Sigmoid colon (tissue), 3 donors: ENCODE results near the gene SDHA.
"Not testable (repeated sequence)": the region's sequence is repeated elsewhere in the genome, so short reads cannot be mapped to it uniquely, and the experiment has no call there.

Experiments used
- CTCF ChIP-seq, 4 experiments: fragments of 450-650 bp in 3 of 4; fragments of 200-600 bp in 1 of 4; IDR thresholded peaks; one replicate each; pipeline ENCODE4 v1.5.1; 2016 to 2019; ENCODE audit warnings: antibody characterized with exemption in 4 of 4, mild to moderate bottlenecking in 3 of 4, moderate library complexity in 2 of 4
- POLR2A ChIP-seq, 2 donors: fragments of 450-650 bp; IDR thresholded peaks; one replicate each; pipeline ENCODE4 v1.6.1; 2016; ENCODE audit warnings: antibody characterized with exemption in 2 of 2, mild to moderate bottlenecking in 2 of 2, moderate library complexity in 2 of 2

GRCh38 chr5:250396-250795, 32.3 kb downstream of the SDHA start:
- TF ChIP-seq CTCF, POLR2A (IDR thresholded peaks at IDR 0.05): not testable (repeated sequence)
